HUES48 (cell line): Measurements from ENCODE around the gene CABP7.
A peak's percentile ranks its signal among the peaks of the same experiment; 100 is the strongest.

Source experiments
- H3K27ac ChIP-seq: one replicate; pipeline ENCODE4 v1.7.0; 2013; ENCODE audit warnings: low read depth, low read length, inconsistent platforms
- H3K27me3 ChIP-seq: 2 replicates; pipeline ENCODE4 v1.6.1; 2013; ENCODE audit warnings: mild to moderate bottlenecking, low read length; ENCODE audit not compliant: control insufficient read depth, insufficient read depth
- H3K36me3 ChIP-seq: 2 replicates; pipeline ENCODE4 v1.6.1; 2013; ENCODE audit warnings: low read length; ENCODE audit not compliant: control insufficient read depth, insufficient read depth
- H3K4me1 ChIP-seq: 2 replicates; pipeline ENCODE4 v1.6.1; 2013; ENCODE audit warnings: mild to moderate bottlenecking, low read length; ENCODE audit not compliant: control insufficient read depth, insufficient read depth
- H3K4me3 ChIP-seq: 2 replicates; pipeline ENCODE4 v1.5.1; 2013; ENCODE audit warnings: mild to moderate bottlenecking, low read depth, low read length
- H3K9ac ChIP-seq: 2 replicates; pipeline ENCODE4 v1.6.1; 2013; ENCODE audit warnings: mild to moderate bottlenecking, low read depth, low read length, moderate library complexity
- H3K9me3 ChIP-seq: 2 replicates; pipeline ENCODE4 v1.6.1; 2013; ENCODE audit warnings: low read length; ENCODE audit not compliant: control insufficient read depth, insufficient read depth

The CABP7 gene

DNA sequence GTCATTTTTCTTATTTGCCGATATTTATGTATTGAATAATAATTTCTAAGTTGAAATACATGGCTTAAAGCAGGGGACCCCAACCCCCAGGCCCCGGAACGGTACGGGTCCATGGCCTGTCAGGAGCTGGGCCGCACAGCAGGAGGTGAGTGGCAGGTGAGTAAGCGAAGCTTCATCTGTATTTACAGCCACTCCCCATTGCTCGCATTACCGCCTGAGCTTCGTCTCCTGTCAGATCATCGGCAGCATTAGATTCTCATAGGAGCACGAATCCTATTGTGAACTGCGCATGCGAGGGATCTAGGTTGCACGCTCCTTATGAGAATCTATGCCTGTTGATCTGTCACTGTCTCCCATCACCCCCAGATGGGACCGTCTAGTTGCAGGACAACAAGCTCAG lies 42.5 kb downstream of the CABP7 start:
- Histone ChIP-seq H3K9ac (no peak overlapping the region), H3K4me3 (no peak overlapping the region), H3K4me1 (peaks cover 5% of the 10 kb centered on the region; the same call in 1 of the 2 replicates), H3K36me3 (no peaks in the 10 kb centered on the region), H3K27ac (no peak overlapping the region), H3K9me3 (no peaks in the 10 kb centered on the region), H3K27me3 (no peaks in the 10 kb centered on the region)

GRCh38 chr22:29765905-29766631 lies 46.3 kb downstream of the CABP7 start:
- Histone ChIP-seq H3K4me1 (peaks cover 10% of the 10 kb centered on the region), H3K4me3 (peak overlapping the region; percentile 98)

GRCh38 chr22:29766632-29767170 lies 46.9 kb downstream of the CABP7 start, which contains the start of gene ZMAT5:
Gene ZMAT5, minus strand, starts transcription at chr22:29767007. Its CDS starts 18,463 bp downstream, at chr22:29748544.
- H3K4me1 ChIP-seq = peaks cover 10% of the 10 kb centered on the region
- peak within 1 kb of the TSS; percentile 84 for H3K9ac ChIP-seq
- H3K27me3 ChIP-seq = no peaks in the 10 kb centered on the region
- H3K9me3 ChIP-seq = no peaks in the 10 kb centered on the region
- peak within 1 kb of the TSS; percentile 98 for H3K4me3 ChIP-seq
- H3K36me3 ChIP-seq = peaks cover 20% of the 10 kb centered on the region
- H3K27ac ChIP-seq = peak within 1 kb of the TSS; percentile 91

More at GRCh38 chr22:29765905-29766631, 46.3 kb downstream of the CABP7 start:
- H3K9me3 ChIP-seq = no peaks in the 10 kb centered on the region
- H3K27me3 ChIP-seq = no peaks in the 10 kb centered on the region
- H3K9ac ChIP-seq = peak overlapping the region; percentile 61
- peaks cover 20% of the 10 kb centered on the region for H3K36me3 ChIP-seq
- H3K27ac ChIP-seq = peak overlapping the region; percentile 91

GRCh38 chr22:29767171-29768051 lies 47.6 kb downstream of the CABP7 start, which contains the start of gene UQCR10:
Gene UQCR10, plus strand, starts transcription at chr22:29767369. Its CDS starts 30 bp downstream, at chr22:29767399.
- peaks cover 20% of the 10 kb centered on the region for H3K36me3 ChIP-seq
- peaks cover 10% of the 10 kb centered on the region for H3K4me1 ChIP-seq
- H3K27me3 ChIP-seq = no peaks in the 10 kb centered on the region
- H3K4me3 ChIP-seq = peak within 1 kb of the TSS; percentile 98
- H3K27ac ChIP-seq = peak within 1 kb of the TSS; percentile 91
- no peaks in the 10 kb centered on the region for H3K9me3 ChIP-seq
- H3K9ac ChIP-seq = peak within 1 kb of the TSS; percentile 84

GRCh38 chr22:29768052-29768693 lies 48.4 kb downstream of the CABP7 start:
- no peaks in the 10 kb centered on the region for H3K9me3 ChIP-seq
- H3K27ac ChIP-seq = no peak overlapping the region
- peaks cover 10% of the 10 kb centered on the region for H3K4me1 ChIP-seq
- peaks cover 20% of the 10 kb centered on the region for H3K36me3 ChIP-seq
- no peaks in the 10 kb centered on the region for H3K27me3 ChIP-seq
- H3K4me3 ChIP-seq = peak overlapping the region; percentile 98
- H3K9ac ChIP-seq = peak overlapping the region; percentile 84; the same call in 1 of the 2 replicates

DNA sequence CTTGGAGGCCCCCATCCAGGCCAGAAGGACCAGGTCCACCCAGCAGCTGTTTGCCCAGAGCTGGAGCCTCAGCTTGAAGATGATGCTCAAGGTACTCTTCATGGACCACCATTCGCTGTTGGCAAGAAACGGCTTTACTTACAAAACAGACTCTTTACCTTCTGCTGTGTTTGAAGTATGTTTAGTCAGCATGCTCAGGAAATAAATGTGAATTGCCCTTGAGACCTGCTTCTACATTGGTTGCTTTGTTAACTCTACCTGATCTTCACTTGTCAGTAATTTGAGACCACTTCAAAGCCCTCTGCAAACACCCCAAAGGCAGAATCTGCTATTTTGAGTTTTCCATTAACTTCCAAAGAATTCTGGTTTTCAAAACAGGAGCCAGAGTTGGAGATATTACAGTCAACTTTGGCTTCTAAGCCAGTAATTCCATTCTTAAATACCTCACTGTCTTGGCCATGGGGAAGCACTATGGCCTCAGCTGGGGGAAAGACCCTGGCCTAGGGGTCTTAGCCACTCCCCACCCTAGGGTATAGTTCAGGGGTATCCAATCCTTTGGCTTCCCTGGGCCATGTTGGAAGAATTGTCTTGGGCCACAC lies 50.0 kb downstream of the CABP7 start:
- Histone ChIP-seq H3K27ac (no peak overlapping the region), H3K4me1 (peaks cover 10% of the 10 kb centered on the region), H3K9me3 (no peaks in the 10 kb centered on the region), H3K9ac (no peak overlapping the region), H3K36me3 (peaks cover 20% of the 10 kb centered on the region), H3K4me3 (no peak overlapping the region), H3K27me3 (no peaks in the 10 kb centered on the region)

- no peak overlapping the region for H3K4me3 ChIP-seq
- peaks cover 20% of the 10 kb centered on the region for H3K36me3 ChIP-seq
- H3K4me1 ChIP-seq = peaks cover 4% of the 10 kb centered on the region
- H3K27ac ChIP-seq = no peak overlapping the region
- no peaks in the 10 kb centered on the region for H3K27me3 ChIP-seq
- no peaks in the 10 kb centered on the region for H3K9me3 ChIP-seq
- H3K9ac ChIP-seq = no peak overlapping the region
Measured at GRCh38 chr22:29772170-29772641, 52.4 kb downstream of the CABP7 start.

GRCh38 chr22:29773233-29773632 lies 53.4 kb downstream of the CABP7 start:
- Histone ChIP-seq H3K9me3 (no peaks in the 10 kb centered on the region), H3K9ac (no peak overlapping the region), H3K4me1 (peaks cover 2% of the 10 kb centered on the region), H3K4me3 (no peak overlapping the region), H3K27me3 (no peaks in the 10 kb centered on the region), H3K36me3 (peaks cover 20% of the 10 kb centered on the region), H3K27ac (no peak overlapping the region)

- H3K36me3 ChIP-seq = no peaks in the 10 kb centered on the region
- H3K9ac ChIP-seq = no peak overlapping the region
- H3K27me3 ChIP-seq = no peaks in the 10 kb centered on the region
- no peak overlapping the region for H3K27ac ChIP-seq
- H3K4me1 ChIP-seq = peaks cover 11% of the 10 kb centered on the region; the same call in 1 of the 2 replicates
- H3K4me3 ChIP-seq = no peak overlapping the region
- H3K9me3 ChIP-seq = no peaks in the 10 kb centered on the region
Measured at GRCh38 chr22:29780220-29780619, 60.4 kb downstream of the CABP7 start.
